Nephron (organoid): ENCODE measurements around the gene KLRC2.
"Not testable (repeated sequence)": the region's sequence is repeated elsewhere in the genome, so short reads cannot be mapped to it uniquely, and the experiment has no call there.

Experiments
- H3K27ac Mint-ChIP-seq, 3 experiments: 2 replicates each; pipeline ENCODE4 v1.8.0; 2020; ENCODE audit warnings: mixed read lengths in 3 of 3, mild to moderate bottlenecking in 2 of 3, moderate library complexity in 1 of 3
- H3K27me3 Mint-ChIP-seq: 2 replicates; pipeline ENCODE4 v1.8.0; 2021; ENCODE audit warnings: low read depth, mild to moderate bottlenecking, moderate library complexity, mixed read lengths
- H3K36me3 Mint-ChIP-seq: 2 replicates; pipeline ENCODE4 v1.8.0; 2020; ENCODE audit warnings: low read depth, mixed read lengths
- H3K4me1 Mint-ChIP-seq: 2 replicates; pipeline ENCODE4 v1.8.0; 2020; ENCODE audit warnings: mixed read lengths
- H3K4me3 Mint-ChIP-seq, 3 experiments: 2 replicates each; pipeline ENCODE4 v1.8.0; 2020; ENCODE audit warnings: mild to moderate bottlenecking in 3 of 3, mixed read lengths in 3 of 3, moderate library complexity in 2 of 3
- H3K9me3 Mint-ChIP-seq: 2 replicates; pipeline ENCODE4 v1.8.0; 2020; ENCODE audit warnings: mixed read lengths
- TF ChIP-seq, protein P1 (sequence below), 3 experiments: fragments of 200-600 bp; sonication (generic); IDR thresholded peaks; one replicate each; pipeline ENCODE4 v1.5.0; 2021; ENCODE audit warnings: antibody characterized with exemption in 3 of 3; ENCODE audit not compliant: unreplicated experiment in 3 of 3

Gene KLRC2

GRCh38 chr12:10389904-10390303 lies 45.9 kb downstream of the KLRC2 start, which contains the start of gene KLRK1:
TSS of gene KLRK1 (minus strand) at chr12:10390041. CDS start at chr12:10388810, 1,231 bp downstream.
- TF ChIP-seq, protein P1, sequence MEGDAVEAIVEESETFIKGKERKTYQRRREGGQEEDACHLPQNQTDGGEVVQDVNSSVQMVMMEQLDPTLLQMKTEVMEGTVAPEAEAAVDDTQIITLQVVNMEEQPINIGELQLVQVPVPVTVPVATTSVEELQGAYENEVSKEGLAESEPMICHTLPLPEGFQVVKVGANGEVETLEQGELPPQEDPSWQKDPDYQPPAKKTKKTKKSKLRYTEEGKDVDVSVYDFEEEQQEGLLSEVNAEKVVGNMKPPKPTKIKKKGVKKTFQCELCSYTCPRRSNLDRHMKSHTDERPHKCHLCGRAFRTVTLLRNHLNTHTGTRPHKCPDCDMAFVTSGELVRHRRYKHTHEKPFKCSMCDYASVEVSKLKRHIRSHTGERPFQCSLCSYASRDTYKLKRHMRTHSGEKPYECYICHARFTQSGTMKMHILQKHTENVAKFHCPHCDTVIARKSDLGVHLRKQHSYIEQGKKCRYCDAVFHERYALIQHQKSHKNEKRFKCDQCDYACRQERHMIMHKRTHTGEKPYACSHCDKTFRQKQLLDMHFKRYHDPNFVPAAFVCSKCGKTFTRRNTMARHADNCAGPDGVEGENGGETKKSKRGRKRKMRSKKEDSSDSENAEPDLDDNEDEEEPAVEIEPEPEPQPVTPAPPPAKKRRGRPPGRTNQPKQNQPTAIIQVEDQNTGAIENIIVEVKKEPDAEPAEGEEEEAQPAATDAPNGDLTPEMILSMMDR (IDR thresholded peaks at IDR 0.05; ENCODE audit: unreplicated experiment in 3 of 3): no peak
- Mint-ChIP-seq H3K4me1 (peaks cover 6% of the 10 kb centered on the region), H3K9me3 (no peaks in the 10 kb centered on the region), H3K27ac (no peak within 1 kb of the TSS), H3K4me3 (no peak within 1 kb of the TSS), H3K27me3 (no peaks in the 10 kb centered on the region), H3K36me3 (no peaks in the 10 kb centered on the region)

DNA sequence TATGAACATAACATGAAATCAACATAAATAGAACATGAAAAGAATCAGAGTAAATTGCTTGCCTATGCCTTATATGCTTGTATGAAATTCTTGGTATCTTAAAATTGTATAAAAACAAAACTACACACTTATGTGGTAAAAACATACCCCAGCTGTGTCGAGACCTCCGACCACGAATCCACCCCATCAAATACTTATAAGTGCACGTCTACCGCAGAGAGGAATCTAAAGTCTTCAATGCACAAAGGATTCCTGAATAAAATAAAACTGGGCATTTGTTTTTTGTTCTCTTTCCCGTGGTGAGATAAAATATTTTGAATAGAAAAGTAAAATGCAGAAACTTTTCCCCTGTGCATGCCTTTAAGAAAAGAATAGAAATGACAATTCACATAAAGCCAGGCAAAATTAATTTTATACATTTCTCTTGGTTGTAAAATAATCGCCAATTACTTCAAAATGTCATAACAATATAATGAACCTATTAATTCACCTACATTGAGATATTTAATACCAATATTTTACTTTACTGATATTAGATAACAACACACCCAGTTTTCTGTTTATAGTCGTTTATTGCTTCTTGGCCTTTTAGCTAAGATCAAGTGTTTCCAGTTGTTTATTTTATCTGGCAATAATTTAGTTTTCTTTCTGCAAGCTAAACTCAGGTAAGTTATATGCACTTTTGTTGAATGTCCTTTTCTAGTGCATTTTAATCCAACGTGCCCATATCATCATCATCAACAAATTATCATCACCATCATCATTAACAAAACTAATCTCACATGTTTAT lies 47.0 kb downstream of the KLRC2 start:
- Mint-ChIP-seq H3K27me3 (no peaks in the 10 kb centered on the region), H3K9me3 (peaks cover 5% of the 10 kb centered on the region), H3K4me1 (peaks cover 6% of the 10 kb centered on the region), H3K27ac (no peak overlapping the region), H3K36me3 (no peaks in the 10 kb centered on the region), H3K4me3 (no peak overlapping the region)
- TF ChIP-seq, protein P1 (IDR thresholded peaks at IDR 0.05; ENCODE audit: unreplicated experiment in 3 of 3): no peak

- peaks cover 14% of the 10 kb centered on the region for H3K9me3 Mint-ChIP-seq
- H3K27me3 Mint-ChIP-seq, H3K4me3 Mint-ChIP-seq, H3K36me3 Mint-ChIP-seq, H3K27ac Mint-ChIP-seq, H3K4me1 Mint-ChIP-seq: not testable (repeated sequence)
These were observed 48.3 kb downstream of the KLRC2 start for GRCh38 chr12:10387498-10387897.

GRCh38 chr12:10386857-10387256 lies 49.0 kb downstream of the KLRC2 start:
- Mint-ChIP-seq H3K36me3 (no peaks in the 10 kb centered on the region), H3K4me1 (no peaks in the 10 kb centered on the region), H3K9me3 (peaks cover 14% of the 10 kb centered on the region), H3K27me3 (no peaks in the 10 kb centered on the region), H3K27ac (no peak overlapping the region), H3K4me3 (no peak overlapping the region)
- TF ChIP-seq, protein P1 (IDR thresholded peaks at IDR 0.05; ENCODE audit: unreplicated experiment in 3 of 3): no peak

- H3K27ac Mint-ChIP-seq: no peak overlapping the region
- H3K4me3 Mint-ChIP-seq: no peak overlapping the region
- H3K9me3 Mint-ChIP-seq: peaks cover 16% of the 10 kb centered on the region
- no peaks in the 10 kb centered on the region for H3K36me3 Mint-ChIP-seq
- H3K4me1 Mint-ChIP-seq: no peaks in the 10 kb centered on the region
- H3K27me3 Mint-ChIP-seq: no peaks in the 10 kb centered on the region
- TF ChIP-seq, protein P1 (IDR thresholded peaks at IDR 0.05; ENCODE audit: unreplicated experiment in 3 of 3): no peak
These were observed 50.6 kb downstream of the KLRC2 start for GRCh38 chr12:10385166-10385613.

DNA sequence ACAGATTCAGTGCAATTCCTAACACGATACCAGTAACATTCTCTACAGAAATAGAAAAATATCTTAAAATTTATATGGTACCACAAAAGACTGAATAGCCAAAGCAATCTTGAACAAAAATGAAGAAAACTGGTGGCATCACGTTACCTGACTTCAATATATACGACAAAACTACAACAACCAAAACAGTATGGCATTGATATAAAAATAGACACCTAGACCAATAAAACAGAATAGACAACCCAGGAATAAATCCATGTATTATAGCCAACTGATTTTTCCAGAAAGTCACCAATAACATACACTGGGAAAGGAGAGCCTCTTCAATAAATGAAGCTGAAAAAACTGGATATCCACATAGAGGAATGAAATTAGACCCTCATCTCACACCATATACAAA lies 51.6 kb downstream of the KLRC2 start:
- peaks cover 16% of the 10 kb centered on the region for H3K9me3 Mint-ChIP-seq
- H3K27me3 Mint-ChIP-seq: no peaks in the 10 kb centered on the region
- H3K36me3 Mint-ChIP-seq: no peaks in the 10 kb centered on the region
- TF ChIP-seq, protein P1 (IDR thresholded peaks at IDR 0.05; ENCODE audit: unreplicated experiment in 3 of 3): no peak
- no peaks in the 10 kb centered on the region for H3K4me1 Mint-ChIP-seq
- no peak overlapping the region for H3K27ac Mint-ChIP-seq
- no peak overlapping the region for H3K4me3 Mint-ChIP-seq
